ENCODE measurements around the gene SMIM24.

- TF ChIP-seq CTCF (IDR thresholded peaks at IDR 0.05; ENCODE audit: borderline replicate concordance, extremely low read depth, low read length, poor library complexity, severe bottlenecking) (no peak), EZH2 (IDR thresholded peaks at IDR 0.05; ENCODE audit: borderline replicate concordance, low read depth, low read length, severe bottlenecking) (no peak)
These were observed 27.2 kb upstream of the SMIM24 start for GRCh38 chr19:3507371-3508120.
